ENCODE measurements around the gene ABCA2. TPM values are rescaled to one million over a fixed set of nuclear protein-coding genes. Genes with fewer than 3 reads are reported as not detected.
A peak's percentile ranks its signal among the peaks of the same experiment; 100 is the strongest.

Gene ABCA2
- total RNA-seq = 10 to 100 TPM; 15.4 to 31.5 (median 25.9) TPM

DNA sequence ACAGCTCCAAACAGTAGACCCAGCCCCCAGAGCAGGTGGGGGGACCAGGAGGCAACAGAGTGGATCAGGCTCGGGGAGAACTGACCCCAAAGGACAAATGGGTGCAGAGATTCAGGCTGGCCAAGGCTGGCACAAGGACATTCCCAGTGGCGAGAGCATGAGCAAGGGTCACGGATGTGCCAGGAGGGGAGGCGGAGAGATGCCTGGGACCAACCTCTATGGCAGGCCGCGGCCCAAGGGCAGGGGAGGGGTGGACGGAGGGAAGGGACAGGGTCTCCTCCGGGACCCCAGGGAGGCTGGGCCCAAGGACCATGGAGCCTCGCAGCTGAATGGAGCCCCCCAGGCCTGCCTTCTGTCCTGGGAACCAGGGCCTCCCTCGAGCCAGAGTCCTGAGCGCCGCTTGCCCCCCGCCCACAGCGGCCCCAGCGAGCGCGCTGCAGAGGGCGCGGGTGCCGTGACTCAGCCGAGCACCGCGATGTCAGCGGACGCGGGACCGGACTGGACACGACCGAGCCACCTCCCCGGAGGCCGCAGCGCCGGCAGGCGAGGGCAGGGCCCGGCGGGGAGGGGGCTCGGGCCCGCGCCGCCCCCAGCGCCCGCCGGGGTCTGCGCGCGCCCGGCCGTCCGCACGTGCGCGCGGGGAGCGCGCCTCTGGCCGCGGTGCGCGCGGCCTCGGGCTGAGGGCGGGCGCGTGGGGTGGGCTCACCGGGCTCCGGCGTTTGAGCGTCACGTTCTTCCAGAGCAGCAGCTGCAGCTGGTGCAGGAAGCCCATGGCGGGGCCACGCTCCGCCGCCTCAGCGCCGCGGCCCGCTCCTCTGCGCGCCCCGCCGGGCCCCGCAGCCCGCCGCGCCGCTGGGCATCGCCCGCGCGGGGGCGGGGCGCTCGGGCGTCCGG, at the start of gene ABCA2:
ABCA2 (minus strand) TSS at position 869 of the 894 bp plus-strand sequence; CDS start at position 772, 97 bp downstream.
- DNase-seq (ENCODE audit: low spot score) (no peak), ATAC-seq (ENCODE audit: low FRiP score) (peak; percentile 28)
- TF ChIP-seq, protein P1, sequence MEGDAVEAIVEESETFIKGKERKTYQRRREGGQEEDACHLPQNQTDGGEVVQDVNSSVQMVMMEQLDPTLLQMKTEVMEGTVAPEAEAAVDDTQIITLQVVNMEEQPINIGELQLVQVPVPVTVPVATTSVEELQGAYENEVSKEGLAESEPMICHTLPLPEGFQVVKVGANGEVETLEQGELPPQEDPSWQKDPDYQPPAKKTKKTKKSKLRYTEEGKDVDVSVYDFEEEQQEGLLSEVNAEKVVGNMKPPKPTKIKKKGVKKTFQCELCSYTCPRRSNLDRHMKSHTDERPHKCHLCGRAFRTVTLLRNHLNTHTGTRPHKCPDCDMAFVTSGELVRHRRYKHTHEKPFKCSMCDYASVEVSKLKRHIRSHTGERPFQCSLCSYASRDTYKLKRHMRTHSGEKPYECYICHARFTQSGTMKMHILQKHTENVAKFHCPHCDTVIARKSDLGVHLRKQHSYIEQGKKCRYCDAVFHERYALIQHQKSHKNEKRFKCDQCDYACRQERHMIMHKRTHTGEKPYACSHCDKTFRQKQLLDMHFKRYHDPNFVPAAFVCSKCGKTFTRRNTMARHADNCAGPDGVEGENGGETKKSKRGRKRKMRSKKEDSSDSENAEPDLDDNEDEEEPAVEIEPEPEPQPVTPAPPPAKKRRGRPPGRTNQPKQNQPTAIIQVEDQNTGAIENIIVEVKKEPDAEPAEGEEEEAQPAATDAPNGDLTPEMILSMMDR (IDR thresholded peaks at IDR 0.05) = no peak

GRCh38 chr9:137077010-137077747, 49.1 kb upstream of the ABCA2 start, which contains the start of gene UAP1L1:
Gene UAP1L1 (plus strand): TSS chr9:137077517. CDS start chr9:137077533, 16 bp downstream.
- no peak for DNase-seq (ENCODE audit: low spot score)
- TF ChIP-seq, protein P1 (IDR thresholded peaks at IDR 0.05) = no peak
- peak; percentile 34 for ATAC-seq (ENCODE audit: low FRiP score)

- no peak for ATAC-seq (ENCODE audit: low FRiP score)
- DNase-seq (ENCODE audit: low spot score) = no peak
- TF ChIP-seq, protein P1 (IDR thresholded peaks at IDR 0.05) = no peak
These were observed 48.6 kb upstream of the ABCA2 start for GRCh38 chr9:137076636-137077009.

DNA sequence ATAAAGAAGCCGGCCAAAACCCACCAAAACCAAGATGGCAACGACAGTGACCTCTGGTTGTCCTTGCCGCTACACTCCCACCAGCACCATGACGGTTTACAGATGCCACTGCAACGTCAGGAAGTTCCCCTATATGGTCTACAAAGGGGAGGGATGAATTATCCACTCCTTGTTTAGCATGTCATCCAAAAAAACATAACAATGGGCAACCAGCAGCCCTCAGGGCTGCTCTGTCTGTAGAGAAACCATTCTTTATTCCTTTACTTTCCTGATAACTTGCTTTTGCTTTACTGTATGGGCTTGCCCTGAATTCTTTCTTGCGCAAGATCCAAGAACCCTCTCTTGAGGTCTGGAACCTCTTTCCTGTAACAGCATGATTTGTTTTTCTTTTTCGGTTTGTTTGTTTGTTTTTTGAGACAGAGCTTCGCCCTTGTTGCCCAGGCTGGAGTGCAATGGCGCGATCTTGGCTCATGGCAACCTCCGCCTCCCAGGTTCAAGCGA, 47.3 kb upstream of the ABCA2 start:
- DNase-seq (ENCODE audit: low spot score) = no peak
- TF ChIP-seq, protein P1 (IDR thresholded peaks at IDR 0.05) = no peak
- no peak for ATAC-seq (ENCODE audit: low FRiP score)

DNA sequence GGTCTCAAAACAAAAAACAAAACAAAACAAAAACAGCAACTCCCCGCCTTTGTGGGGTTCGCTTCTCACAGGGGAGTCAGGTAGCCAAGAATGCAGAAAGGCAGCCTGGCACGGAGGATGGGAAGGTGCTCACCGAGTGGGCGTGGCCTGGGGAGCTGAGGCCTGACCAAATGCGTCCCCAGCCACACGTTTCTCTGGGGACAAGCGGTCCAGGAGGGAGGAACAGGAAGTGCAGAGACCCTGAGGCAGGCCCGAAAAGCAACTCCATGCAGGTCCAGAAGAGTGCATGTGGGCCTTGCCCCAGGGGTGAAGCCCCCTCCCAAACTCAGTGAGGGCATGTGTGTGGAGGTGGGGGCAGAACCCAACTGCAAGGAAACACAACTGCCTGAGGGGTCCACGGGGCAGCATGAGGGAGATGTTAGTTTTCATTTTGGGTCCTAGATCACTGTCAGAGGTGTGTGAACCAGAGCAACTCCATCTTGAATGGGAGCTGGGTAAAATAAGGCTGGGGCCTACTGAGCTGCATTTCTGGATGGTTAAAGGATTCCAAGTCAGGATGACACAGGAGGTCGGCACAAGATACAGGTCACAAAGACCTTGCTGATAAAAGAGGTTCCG, 46.7 kb upstream of the ABCA2 start:
- DNase-seq (ENCODE audit: low spot score) (no peak), ATAC-seq (ENCODE audit: low FRiP score) (no peak)
- TF ChIP-seq, protein P1 (IDR thresholded peaks at IDR 0.05) = no peak

DNA sequence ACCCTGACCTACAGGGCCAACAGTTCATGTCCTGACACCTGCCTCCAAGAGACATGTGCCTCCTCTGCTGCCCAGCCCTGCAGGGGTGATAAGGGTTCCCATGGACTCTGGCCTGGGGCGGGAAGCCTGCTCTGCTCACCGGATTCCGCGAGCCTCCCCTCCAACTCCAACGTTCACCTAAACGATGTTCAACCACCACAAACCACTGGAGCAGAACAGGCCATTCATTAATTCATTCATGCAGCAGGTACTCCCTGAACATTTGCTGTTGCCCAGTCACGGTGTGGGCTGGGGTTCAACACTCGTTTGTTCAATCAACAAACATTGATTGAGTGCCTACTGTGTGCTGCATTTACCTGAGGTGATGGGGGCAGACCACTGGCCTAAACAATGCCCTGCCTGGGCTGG, 46.0 kb upstream of the ABCA2 start:
- ATAC-seq (ENCODE audit: low FRiP score) (no peak), DNase-seq (ENCODE audit: low spot score) (no peak)
- TF ChIP-seq, protein P1 (IDR thresholded peaks at IDR 0.05) = no peak
